ENCODE measurements around the gene REELD1.

REELD1 gene

DNA sequence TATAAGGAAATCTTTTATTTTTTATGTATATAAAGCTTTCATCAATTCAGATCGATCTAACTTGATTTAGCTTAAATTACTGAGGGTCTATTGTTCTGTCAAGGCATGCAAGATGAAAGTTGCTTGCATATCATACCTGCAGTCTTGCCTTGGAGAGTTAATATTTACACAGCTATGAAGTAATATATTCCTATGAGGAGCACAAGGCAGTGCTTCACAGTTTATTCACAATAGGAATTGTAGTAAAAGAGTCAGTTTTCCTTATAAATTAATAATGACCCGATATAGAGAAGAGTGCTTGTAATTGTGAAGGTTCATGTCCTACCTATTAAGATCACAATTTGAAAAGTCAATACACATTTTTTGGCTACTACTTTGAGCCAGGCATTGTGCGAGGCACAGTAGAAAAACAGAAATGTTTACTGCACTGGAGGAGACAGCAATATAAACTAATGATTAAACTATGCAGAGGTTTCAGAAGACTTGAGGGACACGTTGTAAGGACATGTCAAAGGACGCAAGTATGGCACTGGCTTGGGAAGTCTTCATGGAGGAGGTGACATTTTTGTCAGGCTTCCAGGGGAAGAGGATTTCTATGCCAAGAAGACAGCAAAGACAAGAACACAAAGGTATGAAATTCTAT is 38.8 kb downstream of the REELD1 start:
- no peak for ATAC-seq
- TF ChIP-seq TOX (CRISPR knock-in tag; IDR thresholded peaks at IDR 0.05; ENCODE audit: borderline replicate concordance) (no peak), ESRRG (CRISPR knock-in tag; IDR thresholded peaks at IDR 0.05) (no peak), SNAI2 (CRISPR knock-in tag; IDR thresholded peaks at IDR 0.05) (no peak), ZNF8 (CRISPR knock-in tag; IDR thresholded peaks at IDR 0.05) (no peak), BACH2 (CRISPR knock-in tag; IDR thresholded peaks at IDR 0.05; ENCODE audit: borderline replicate concordance) (no peak), ZNF565 (CRISPR knock-in tag; conservative IDR thresholded peaks at IDR 0.05; ENCODE audit: low read depth) (no peak), OSR1 (CRISPR knock-in tag; IDR thresholded peaks at IDR 0.05) (no peak), PPARA (CRISPR knock-in tag; IDR thresholded peaks at IDR 0.05; ENCODE audit: borderline replicate concordance) (no peak), TCF4 (CRISPR knock-in tag; IDR thresholded peaks at IDR 0.05; ENCODE audit: borderline replicate concordance) (no peak), ZC3H10 (CRISPR knock-in tag; IDR thresholded peaks at IDR 0.05) (no peak), ZNF70 (CRISPR knock-in tag; IDR thresholded peaks at IDR 0.05) (no peak)
- TF ChIP-seq, protein P1, sequence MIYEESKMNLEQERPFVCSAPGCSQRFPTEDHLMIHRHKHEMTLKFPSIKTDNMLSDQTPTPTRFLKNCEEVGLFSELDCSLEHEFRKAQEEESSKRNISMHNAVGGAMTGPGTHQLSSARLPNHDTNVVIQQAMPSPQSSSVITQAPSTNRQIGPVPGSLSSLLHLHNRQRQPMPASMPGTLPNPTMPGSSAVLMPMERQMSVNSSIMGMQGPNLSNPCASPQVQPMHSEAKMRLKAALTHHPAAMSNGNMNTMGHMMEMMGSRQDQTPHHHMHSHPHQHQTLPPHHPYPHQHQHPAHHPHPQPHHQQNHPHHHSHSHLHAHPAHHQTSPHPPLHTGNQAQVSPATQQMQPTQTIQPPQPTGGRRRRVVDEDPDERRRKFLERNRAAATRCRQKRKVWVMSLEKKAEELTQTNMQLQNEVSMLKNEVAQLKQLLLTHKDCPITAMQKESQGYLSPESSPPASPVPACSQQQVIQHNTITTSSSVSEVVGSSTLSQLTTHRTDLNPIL (CRISPR knock-in tag; IDR thresholded peaks at IDR 0.05; ENCODE audit: low read depth): no peak
- TF ChIP-seq, protein P2, sequence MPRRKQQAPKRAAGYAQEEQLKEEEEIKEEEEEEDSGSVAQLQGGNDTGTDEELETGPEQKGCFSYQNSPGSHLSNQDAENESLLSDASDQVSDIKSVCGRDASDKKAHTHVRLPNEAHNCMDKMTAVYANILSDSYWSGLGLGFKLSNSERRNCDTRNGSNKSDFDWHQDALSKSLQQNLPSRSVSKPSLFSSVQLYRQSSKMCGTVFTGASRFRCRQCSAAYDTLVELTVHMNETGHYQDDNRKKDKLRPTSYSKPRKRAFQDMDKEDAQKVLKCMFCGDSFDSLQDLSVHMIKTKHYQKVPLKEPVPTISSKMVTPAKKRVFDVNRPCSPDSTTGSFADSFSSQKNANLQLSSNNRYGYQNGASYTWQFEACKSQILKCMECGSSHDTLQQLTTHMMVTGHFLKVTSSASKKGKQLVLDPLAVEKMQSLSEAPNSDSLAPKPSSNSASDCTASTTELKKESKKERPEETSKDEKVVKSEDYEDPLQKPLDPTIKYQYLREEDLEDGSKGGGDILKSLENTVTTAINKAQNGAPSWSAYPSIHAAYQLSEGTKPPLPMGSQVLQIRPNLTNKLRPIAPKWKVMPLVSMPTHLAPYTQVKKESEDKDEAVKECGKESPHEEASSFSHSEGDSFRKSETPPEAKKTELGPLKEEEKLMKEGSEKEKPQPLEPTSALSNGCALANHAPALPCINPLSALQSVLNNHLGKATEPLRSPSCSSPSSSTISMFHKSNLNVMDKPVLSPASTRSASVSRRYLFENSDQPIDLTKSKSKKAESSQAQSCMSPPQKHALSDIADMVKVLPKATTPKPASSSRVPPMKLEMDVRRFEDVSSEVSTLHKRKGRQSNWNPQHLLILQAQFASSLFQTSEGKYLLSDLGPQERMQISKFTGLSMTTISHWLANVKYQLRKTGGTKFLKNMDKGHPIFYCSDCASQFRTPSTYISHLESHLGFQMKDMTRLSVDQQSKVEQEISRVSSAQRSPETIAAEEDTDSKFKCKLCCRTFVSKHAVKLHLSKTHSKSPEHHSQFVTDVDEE (CRISPR knock-in tag; IDR thresholded peaks at IDR 0.05): no peak
- TF ChIP-seq, protein P3, sequence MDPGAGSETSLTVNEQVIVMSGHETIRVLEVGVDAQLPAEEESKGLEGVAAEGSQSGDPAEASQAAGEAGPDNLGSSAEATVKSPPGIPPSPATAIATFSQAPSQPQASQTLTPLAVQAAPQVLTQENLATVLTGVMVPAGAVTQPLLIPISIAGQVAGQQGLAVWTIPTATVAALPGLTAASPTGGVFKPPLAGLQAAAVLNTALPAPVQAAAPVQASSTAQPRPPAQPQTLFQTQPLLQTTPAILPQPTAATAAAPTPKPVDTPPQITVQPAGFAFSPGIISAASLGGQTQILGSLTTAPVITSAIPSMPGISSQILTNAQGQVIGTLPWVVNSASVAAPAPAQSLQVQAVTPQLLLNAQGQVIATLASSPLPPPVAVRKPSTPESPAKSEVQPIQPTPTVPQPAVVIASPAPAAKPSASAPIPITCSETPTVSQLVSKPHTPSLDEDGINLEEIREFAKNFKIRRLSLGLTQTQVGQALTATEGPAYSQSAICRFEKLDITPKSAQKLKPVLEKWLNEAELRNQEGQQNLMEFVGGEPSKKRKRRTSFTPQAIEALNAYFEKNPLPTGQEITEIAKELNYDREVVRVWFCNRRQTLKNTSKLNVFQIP (CRISPR knock-in tag; IDR thresholded peaks at IDR 0.05; ENCODE audit: borderline replicate concordance, low read depth): no peak

DNA sequence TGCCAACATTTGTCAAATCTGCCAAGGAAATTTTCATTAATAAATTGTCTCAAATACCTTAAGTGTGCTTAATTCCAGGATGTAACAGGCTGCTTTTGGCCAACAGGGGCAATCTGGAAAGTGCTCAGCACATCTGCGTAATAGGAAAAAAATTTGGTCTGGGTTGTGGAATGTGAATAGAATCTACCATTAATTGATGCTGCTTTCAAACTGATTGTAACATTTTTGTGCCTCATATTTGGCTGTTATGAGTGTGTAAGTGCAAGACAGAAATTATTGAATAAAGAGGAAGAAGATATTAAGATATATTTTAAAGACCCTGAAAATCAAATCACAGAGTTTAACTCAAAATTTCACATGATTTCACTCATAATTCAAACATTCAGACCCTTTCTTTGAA is 41.1 kb downstream of the REELD1 start:
- ATAC-seq: peak; percentile 89

DNA sequence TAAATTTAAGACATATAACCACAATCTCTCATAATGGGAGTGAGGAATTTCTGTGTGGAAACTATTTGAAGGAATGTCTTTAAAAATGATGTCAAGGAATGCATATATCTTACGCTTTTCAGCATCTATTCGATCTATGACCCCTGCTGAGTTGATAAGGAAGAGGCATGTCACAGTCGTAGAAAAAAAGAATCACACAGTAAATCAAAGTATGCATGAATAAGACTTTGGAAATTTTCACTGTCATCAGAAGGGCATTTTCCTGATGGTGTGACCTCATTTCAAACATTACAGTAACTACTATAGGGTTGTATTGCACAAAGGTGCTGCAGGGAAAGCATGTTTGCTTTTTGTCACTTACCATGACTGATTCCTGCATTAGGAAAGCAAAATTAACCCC is 41.5 kb downstream of the REELD1 start:
- peak; percentile 87; the same call in 1 of the 2 replicates for TF ChIP-seq TOX (CRISPR knock-in tag; IDR thresholded peaks at IDR 0.05; ENCODE audit: borderline replicate concordance)
- no peak for TF ChIP-seq ZNF8 (CRISPR knock-in tag; IDR thresholded peaks at IDR 0.05)
- no peak for TF ChIP-seq ZC3H10 (CRISPR knock-in tag; IDR thresholded peaks at IDR 0.05)
- TF ChIP-seq, protein P1 (CRISPR knock-in tag; IDR thresholded peaks at IDR 0.05; ENCODE audit: low read depth): peak; percentile 71; the same call in 1 of the 2 replicates
- TF ChIP-seq ISL1 (CRISPR knock-in tag; IDR thresholded peaks at IDR 0.05): peak; percentile 86
- TF ChIP-seq, protein P4, sequence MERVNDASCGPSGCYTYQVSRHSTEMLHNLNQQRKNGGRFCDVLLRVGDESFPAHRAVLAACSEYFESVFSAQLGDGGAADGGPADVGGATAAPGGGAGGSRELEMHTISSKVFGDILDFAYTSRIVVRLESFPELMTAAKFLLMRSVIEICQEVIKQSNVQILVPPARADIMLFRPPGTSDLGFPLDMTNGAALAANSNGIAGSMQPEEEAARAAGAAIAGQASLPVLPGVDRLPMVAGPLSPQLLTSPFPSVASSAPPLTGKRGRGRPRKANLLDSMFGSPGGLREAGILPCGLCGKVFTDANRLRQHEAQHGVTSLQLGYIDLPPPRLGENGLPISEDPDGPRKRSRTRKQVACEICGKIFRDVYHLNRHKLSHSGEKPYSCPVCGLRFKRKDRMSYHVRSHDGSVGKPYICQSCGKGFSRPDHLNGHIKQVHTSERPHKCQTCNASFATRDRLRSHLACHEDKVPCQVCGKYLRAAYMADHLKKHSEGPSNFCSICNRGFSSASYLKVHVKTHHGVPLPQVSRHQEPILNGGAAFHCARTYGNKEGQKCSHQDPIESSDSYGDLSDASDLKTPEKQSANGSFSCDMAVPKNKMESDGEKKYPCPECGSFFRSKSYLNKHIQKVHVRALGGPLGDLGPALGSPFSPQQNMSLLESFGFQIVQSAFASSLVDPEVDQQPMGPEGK (CRISPR knock-in tag; IDR thresholded peaks at IDR 0.05; ENCODE audit: borderline replicate concordance): peak; percentile 56; the same call in 1 of the 2 replicates
- ATAC-seq: peak; percentile 84

More for the DNA sequence above, 41.1 kb downstream of the REELD1 start:
- TF ChIP-seq, protein P1 (CRISPR knock-in tag; IDR thresholded peaks at IDR 0.05; ENCODE audit: low read depth): peak; percentile 51; the same call in 1 of the 2 replicates
- TF ChIP-seq ZC3H10 (CRISPR knock-in tag; IDR thresholded peaks at IDR 0.05): no peak
- peak; percentile 87; the same call in 1 of the 2 replicates for TF ChIP-seq ISL1 (CRISPR knock-in tag; IDR thresholded peaks at IDR 0.05)
